Common myeloid progenitor, CD34-positive (primary cell): ENCODE measurements around the gene PTPN14.
"Not testable (repeated sequence)": the region's sequence is repeated elsewhere in the genome, so short reads cannot be mapped to it uniquely, and the experiment has no call there.

Source experiments
- CTCF ChIA-PET: fragments of 350-600 bp; sonication (Branson Sonifier 250); formaldehyde crosslinking; loops from one replicate; lab custom pipeline; 2021; ENCODE audit warnings: antibody characterized with exemption; lab: Charles Lee
- POLR2A ChIA-PET: fragments of 350-600 bp; sonication (Branson Sonifier 250); formaldehyde crosslinking; loops from one replicate; lab custom pipeline; 2021; ENCODE audit warnings: antibody characterized with exemption; lab: Charles Lee
- DNase-seq, 3 donors: peaks; one replicate each; pipeline versions ENCODE4 v3.0.0 to v3.0.0-alpha.2; 2013
- H3K27ac ChIP-seq, 2 experiments: 1 replicate in 1 of 2; 2 replicates in 1 of 2; pipeline ENCODE4 v1.7.0; 2013; ENCODE audit warnings: inconsistent platforms in 2 of 2, low read length in 2 of 2, mild to moderate bottlenecking in 2 of 2, low read depth in 1 of 2, moderate library complexity in 1 of 2; ENCODE audit not compliant: severe bottlenecking in 2 of 2, insufficient read depth in 1 of 2, poor library complexity in 1 of 2
- H3K27me3 ChIP-seq, 5 experiments: replicated peaks in 2 of 5; 1 replicate in 3 of 5; 2 replicates in 2 of 5; pipeline versions ENCODE4 v1.6.1 to v1.7.0; 2013; ENCODE audit warnings: low read length in 4 of 5, mild to moderate bottlenecking in 2 of 5, moderate library complexity in 2 of 5, inconsistent platforms in 1 of 5; ENCODE audit not compliant: insufficient read depth in 5 of 5, control insufficient read depth in 4 of 5
- H3K36me3 ChIP-seq, 4 experiments: 1 replicate in 2 of 4; 2 replicates in 2 of 4; pipeline versions ENCODE4 v1.6.1 to v1.7.0; 2013; ENCODE audit warnings: low read length in 3 of 4, control low read depth in 1 of 4, mild to moderate bottlenecking in 1 of 4; ENCODE audit not compliant: control insufficient read depth in 4 of 4, insufficient read depth in 4 of 4
- H3K4me1 ChIP-seq, 4 experiments: 1 replicate in 3 of 4; 2 replicates in 1 of 4; pipeline versions ENCODE4 v1.6.1 to v1.7.1; 2013; ENCODE audit warnings: low read length in 3 of 4, mild to moderate bottlenecking in 3 of 4, control low read depth in 1 of 4, inconsistent platforms in 1 of 4, moderate library complexity in 1 of 4; ENCODE audit not compliant: control insufficient read depth in 4 of 4, insufficient read depth in 4 of 4; ENCODE audit errors: control extremely low read depth in 1 of 4
- H3K4me3 ChIP-seq, 7 experiments: 1 replicate in 4 of 7; 2 replicates in 3 of 7; pipeline versions ENCODE4 v1.5.1 to v1.7.0; 2013; ENCODE audit warnings: mild to moderate bottlenecking in 7 of 7, low read length in 6 of 7, moderate library complexity in 6 of 7, inconsistent platforms in 2 of 7, low read depth in 2 of 7, control low read depth in 1 of 7; ENCODE audit not compliant: insufficient read depth in 4 of 7, control insufficient read depth in 1 of 7; ENCODE audit errors: extremely low read depth in 1 of 7
- H3K9me3 ChIP-seq, 5 experiments: 1 replicate in 4 of 5; 2 replicates in 1 of 5; pipeline versions ENCODE4 v1.6.1 to v1.7.1; 2013; ENCODE audit warnings: low read length in 4 of 5, mild to moderate bottlenecking in 2 of 5, inconsistent platforms in 1 of 5, low read depth in 1 of 5, moderate library complexity in 1 of 5; ENCODE audit not compliant: control insufficient read depth in 4 of 5, insufficient read depth in 2 of 5; ENCODE audit errors: control extremely low read depth in 1 of 5
- WGBS: methylation state at CpG from one replicate; pipeline ENCODE4 v1.1.5; 2013; ENCODE audit not compliant: insufficient coverage; 5-methylcytosine and 5-hydroxymethylcytosine counted together

The PTPN14 gene

DNA sequence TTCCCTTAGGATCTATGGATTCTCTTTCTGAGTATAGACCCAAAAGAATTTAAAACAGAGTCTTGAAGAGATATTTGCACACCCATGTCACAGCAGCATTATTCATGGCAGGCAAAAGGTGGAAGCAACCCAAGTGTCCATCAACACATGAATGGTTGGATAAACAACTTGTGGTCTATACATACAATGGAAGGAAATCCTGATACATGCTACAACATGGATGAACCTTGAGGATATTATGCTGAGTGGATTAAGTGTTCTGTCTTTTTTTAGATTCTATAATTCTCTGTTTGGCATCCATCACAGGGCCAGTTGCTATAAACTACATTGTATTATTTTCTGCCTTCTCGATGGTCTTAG, 39.8 kb downstream of the PTPN14 start:
- H3K27ac ChIP-seq: no peak overlapping the region
- H3K4me3 ChIP-seq: no peak overlapping the region
- no peaks in the 10 kb centered on the region for H3K36me3 ChIP-seq
- H3K27me3 ChIP-seq: peaks cover 0 to 17% (median 3%) of the 10 kb centered on the region in 5 experiments
- peaks cover 1 to 3% (median 3%) of the 10 kb centered on the region in 5 experiments for H3K9me3 ChIP-seq
- ChIA-PET CTCF (no interaction called here), POLR2A (no interaction called here)
- WGBS: 100% methylated on average over 1 of the region's 1 CpG
- peaks cover 0 to 8% (median 2%) of the 10 kb centered on the region in 4 experiments for H3K4me1 ChIP-seq
- DNase-seq: no peak

DNA sequence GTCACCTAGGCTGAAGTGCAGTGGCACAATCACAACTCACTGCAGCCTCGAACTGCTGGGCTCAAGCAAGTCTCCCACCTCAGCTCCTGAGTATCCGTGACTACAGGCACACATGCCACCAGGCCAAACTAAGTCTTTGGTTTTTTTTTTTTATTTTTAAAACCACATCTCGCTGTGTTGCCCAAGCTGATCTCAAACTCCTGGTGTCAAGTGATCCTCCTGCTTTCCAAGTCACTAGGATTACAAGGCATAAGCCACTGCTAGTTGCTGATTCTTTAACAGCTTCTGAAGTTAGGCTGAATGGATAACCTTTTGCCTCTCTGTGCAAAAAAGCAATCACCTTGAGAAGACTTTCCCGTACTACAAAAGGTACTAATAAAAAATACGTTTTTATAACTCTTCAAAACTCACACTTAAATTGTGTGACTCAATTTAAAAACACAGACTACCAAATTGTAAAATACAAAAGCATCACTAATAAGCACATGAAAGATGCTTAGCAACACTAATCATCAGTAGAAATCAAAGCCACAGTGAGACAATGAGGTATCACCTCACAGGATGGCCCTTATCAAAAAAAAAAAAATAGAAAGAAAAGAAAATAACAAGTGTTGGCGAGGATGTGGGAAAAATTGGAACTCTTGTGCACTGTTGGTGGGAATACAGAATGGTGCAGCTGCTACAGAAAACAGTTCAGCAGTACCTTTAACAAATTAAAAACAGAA, 40.3 kb downstream of the PTPN14 start:
- no peak overlapping the region for H3K4me3 ChIP-seq
- H3K4me1 ChIP-seq: peaks cover 0 to 7% (median 2%) of the 10 kb centered on the region in 4 experiments
- 95% methylated on average over 3 of the region's 6 CpGs for WGBS
- H3K27me3 ChIP-seq: peaks cover 0 to 17% (median 3%) of the 10 kb centered on the region in 5 experiments
- H3K36me3 ChIP-seq: no peaks in the 10 kb centered on the region
- POLR2A ChIA-PET: no interaction called here
- CTCF ChIA-PET: interaction anchor here (0.6 kb wide), 1 partner anchor 51 kb away, joined by 5 read pairs; no protein-coding TSS in a partner anchor
- DNase-seq: no peak
- H3K27ac ChIP-seq: no peak overlapping the region
- peaks cover 1 to 3% (median 3%) of the 10 kb centered on the region in 5 experiments for H3K9me3 ChIP-seq

DNA sequence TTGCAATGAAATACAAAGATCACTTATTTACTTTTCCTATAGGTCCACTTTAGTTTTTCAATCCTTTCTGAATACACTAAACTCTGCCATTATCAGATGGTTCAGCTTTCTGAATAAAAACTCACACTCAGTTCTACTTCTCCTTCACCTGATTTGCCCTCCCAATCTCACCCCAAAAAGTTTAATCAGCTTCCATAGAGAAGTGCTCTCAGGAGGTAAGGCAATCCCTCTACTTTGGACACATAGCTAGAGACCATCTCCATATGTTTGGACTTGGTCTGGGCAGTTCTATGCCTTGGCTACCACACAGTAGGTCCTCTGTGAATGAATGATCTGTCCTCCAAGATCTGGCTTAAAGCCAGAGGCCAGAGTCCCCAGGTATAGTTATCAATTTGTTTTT, 40.9 kb downstream of the PTPN14 start:
- Histone ChIP-seq H3K9me3 (peaks cover 1 to 3% (median 3%) of the 10 kb centered on the region in 5 experiments), H3K36me3 (no peaks in the 10 kb centered on the region), H3K4me3 (no peak overlapping the region), H3K4me1 (peaks cover 0 to 5% (median 0%) of the 10 kb centered on the region in 4 experiments), H3K27ac (no peak overlapping the region), H3K27me3 (peaks cover 0 to 17% (median 3%) of the 10 kb centered on the region in 5 experiments)
- no peak for DNase-seq
- ChIA-PET POLR2A (no interaction called here), CTCF (interaction anchor here (0.6 kb wide), 1 partner anchor 50 kb away, joined by 5 read pairs; no protein-coding TSS in a partner anchor)

DNA sequence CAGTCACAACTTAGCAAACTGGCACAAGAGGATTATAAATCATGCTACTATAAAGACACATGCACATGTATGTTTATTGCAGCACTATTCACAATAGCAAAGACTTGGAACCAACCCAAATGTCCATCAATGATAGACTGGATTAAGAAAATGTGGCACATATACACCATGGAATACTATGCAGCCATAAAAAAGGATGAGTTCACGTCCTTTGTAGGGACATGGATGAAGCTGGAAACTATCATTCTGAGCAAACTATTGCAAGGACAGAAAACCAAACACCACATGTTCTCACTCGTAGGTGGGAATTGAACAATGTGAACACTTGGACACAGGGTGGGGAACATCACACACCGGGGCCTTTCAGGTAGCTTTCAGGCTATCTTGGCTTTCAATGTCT, 41.8 kb downstream of the PTPN14 start:
- no CpG with 5 or more reads among the region's 3 CpGs for WGBS
- H3K4me3 ChIP-seq, CTCF ChIA-PET, H3K36me3 ChIP-seq, H3K4me1 ChIP-seq, H3K27ac ChIP-seq, H3K9me3 ChIP-seq, DNase-seq, POLR2A ChIA-PET: not testable (repeated sequence)
- peaks cover 0 to 13% (median 3%) of the 10 kb centered on the region in 5 experiments for H3K27me3 ChIP-seq

DNA sequence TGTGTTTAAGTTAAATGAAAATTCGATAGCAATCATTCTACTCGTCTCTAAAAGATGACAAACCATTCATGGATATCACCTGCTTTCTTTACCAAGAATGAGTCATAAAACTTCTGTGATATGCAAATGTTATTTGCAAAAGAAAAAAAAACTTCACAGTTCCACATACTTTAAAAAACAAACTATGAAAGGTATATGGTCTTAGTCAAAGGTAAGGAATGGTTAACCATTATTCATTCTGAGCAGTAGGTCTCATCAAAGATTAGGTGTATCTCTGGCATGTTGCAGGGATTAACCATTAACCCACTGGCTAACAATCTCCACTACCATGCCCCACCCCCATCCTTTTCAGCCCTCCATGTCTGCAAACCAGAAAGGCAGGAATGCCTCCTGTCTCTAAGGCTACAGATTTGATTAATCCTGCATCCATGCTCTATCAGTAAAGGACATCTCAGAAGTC, 44.4 kb downstream of the PTPN14 start:
- Histone ChIP-seq H3K9me3 (peaks cover 1 to 3% (median 3%) of the 10 kb centered on the region in 5 experiments), H3K36me3 (no peaks in the 10 kb centered on the region), H3K27ac (no peak overlapping the region), H3K4me3 (no peak overlapping the region), H3K4me1 (no peaks in the 10 kb centered on the region), H3K27me3 (peaks cover 0 to 3% (median 2%) of the 10 kb centered on the region in 5 experiments)
- ChIA-PET POLR2A (no interaction called here), CTCF (no interaction called here)
- DNase-seq: no peak
- no CpG with 5 or more reads among the region's 2 CpGs for whole genome bisulfite sequencing

DNA sequence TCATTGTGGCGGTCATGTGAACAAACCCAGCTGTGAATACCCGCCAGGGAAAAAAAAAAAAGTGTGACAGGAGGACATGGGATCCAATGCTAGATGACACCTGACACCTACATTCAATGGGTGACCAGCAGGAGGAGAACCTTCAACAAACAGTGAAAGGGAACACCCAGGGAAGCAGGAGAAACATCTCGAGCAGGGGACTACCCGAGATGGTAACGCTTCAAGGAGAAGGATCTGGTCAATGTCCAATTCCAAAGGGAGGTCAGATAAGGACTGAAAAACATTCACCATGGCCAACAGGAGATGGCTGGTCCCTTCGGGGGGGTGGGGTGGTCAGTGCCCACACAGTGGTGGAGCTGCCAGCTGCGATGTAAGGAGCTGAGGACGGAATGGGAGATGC, 46.3 kb downstream of the PTPN14 start:
- WGBS: 95% methylated on average over 8 of the region's 8 CpGs
- Histone ChIP-seq H3K4me3 (no peak overlapping the region), H3K27ac (no peak overlapping the region), H3K36me3 (no peaks in the 10 kb centered on the region), H3K4me1 (no peaks in the 10 kb centered on the region), H3K27me3 (peaks cover 0 to 6% (median 2%) of the 10 kb centered on the region in 5 experiments), H3K9me3 (peaks cover 0 to 3% (median 1%) of the 10 kb centered on the region in 5 experiments)
- ChIA-PET CTCF (no interaction called here), POLR2A (no interaction called here)
- no peak for DNase-seq

DNA sequence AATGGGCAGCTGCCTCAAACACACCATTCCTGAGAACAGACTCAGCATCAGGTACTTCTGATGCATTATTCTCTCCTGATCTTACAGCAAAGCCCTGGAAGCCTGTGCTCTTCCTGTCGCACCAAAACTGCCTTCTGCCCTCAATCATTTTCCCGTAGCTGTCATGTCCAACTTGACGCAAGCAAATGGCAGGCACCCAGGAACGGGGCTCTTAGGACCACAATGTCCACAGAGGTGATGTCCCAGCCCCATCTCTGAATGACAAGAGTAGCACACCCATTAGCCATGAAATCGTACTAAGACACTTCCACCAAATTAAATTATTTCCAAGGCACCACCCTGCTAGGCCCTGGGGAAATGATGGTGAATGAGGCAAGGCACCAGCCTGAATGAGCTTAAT, 47.1 kb downstream of the PTPN14 start:
- 95% methylated on average over 4 of the region's 5 CpGs for WGBS
- DNase-seq: no peak
- Histone ChIP-seq H3K4me1 (no peaks in the 10 kb centered on the region), H3K27me3 (peaks cover 0 to 6% (median 2%) of the 10 kb centered on the region in 5 experiments), H3K36me3 (no peaks in the 10 kb centered on the region), H3K9me3 (peaks cover 0 to 3% (median 0%) of the 10 kb centered on the region in 5 experiments), H3K27ac (no peak overlapping the region), H3K4me3 (no peak overlapping the region)
- CTCF ChIA-PET: no interaction called here
- POLR2A ChIA-PET: no interaction called here
